PC-3 (cell line): ENCODE measurements around the gene UNC13C. TPM values are rescaled to one million over a fixed set of nuclear protein-coding genes. Genes with fewer than 3 reads are reported as not detected.

Source experiments
- ATAC-seq: fragments of 200-7000 bp; cut with Tn5 transposase; 2 replicates; pipeline ENCODE4 v1.9.1; 2020; ENCODE audit warnings: mild to moderate bottlenecking, moderate library complexity
- BruUV-seq: library from RNA; stranded (reverse); fragments of 400-500 nt; replicated peaks from 2 replicates; lab custom pipeline; 2021; lab: Mats Ljungman, UMichigan
- CTCF ChIA-PET: fragments of 300-600 bp; sonication (Branson Sonifier 250); formaldehyde crosslinking; loops from one replicate; lab custom pipeline; 2022; ENCODE audit warnings: antibody characterized with exemption; lab: Charles Lee
- POLR2A ChIA-PET: fragments of 300-600 bp; sonication (Branson Sonifier 250); formaldehyde crosslinking; loops from one replicate; lab custom pipeline; 2022; ENCODE audit warnings: antibody characterized with exemption; ENCODE audit not compliant: unreplicated experiment; lab: Charles Lee
- DNase-seq: peaks from one replicate; pipeline ENCODE4 v3.0.0-alpha.2; 2015
- H2AFZ ChIP-seq: fragments of 300-600 bp; sonication (generic); 2 replicates; pipeline ENCODE4 v1.6.0; 2016; ENCODE audit warnings: antibody characterized with exemption, low read length
- H3F3A ChIP-seq: fragments of 300-600 bp; sonication (generic); one replicate; pipeline ENCODE4 v1.6.0; 2017; ENCODE audit warnings: antibody characterized with exemption, low read length, control low read depth, mild to moderate bottlenecking; ENCODE audit not compliant: unreplicated experiment
- H3K27ac ChIP-seq: fragments of 300-600 bp; sonication (generic); 2 replicates; pipeline ENCODE4 v1.5.1; 2016; ENCODE audit warnings: mild to moderate bottlenecking, low read length
- H3K27me3 ChIP-seq: fragments of 300-600 bp; sonication (generic); 2 replicates; pipeline ENCODE4 v1.6.1; 2016; ENCODE audit warnings: low read length, mixed read lengths
- H3K36me3 ChIP-seq: fragments of 300-600 bp; sonication (generic); 2 replicates; pipeline ENCODE4 v1.6.1; 2016; ENCODE audit warnings: low read depth, mixed run types, low read length, mixed read lengths
- H3K4me1 ChIP-seq: fragments of 300-600 bp; sonication (generic); 2 replicates; pipeline ENCODE4 v1.5.1; 2016; ENCODE audit warnings: low read length; ENCODE audit not compliant: insufficient read depth
- H3K4me2 ChIP-seq: fragments of 300-600 bp; sonication (generic); 2 replicates; pipeline ENCODE4 v1.6.0; 2016; ENCODE audit warnings: low read length
- H3K4me3 ChIP-seq: fragments of 300-600 bp; sonication (generic); 2 replicates; pipeline ENCODE4 v1.5.1; 2016; ENCODE audit warnings: mild to moderate bottlenecking, low read length, mixed read lengths
- H3K79me2 ChIP-seq: fragments of 300-600 bp; sonication (generic); 2 replicates; pipeline ENCODE4 v1.6.1; 2017; ENCODE audit warnings: low read length, mixed read lengths
- H3K9ac ChIP-seq: fragments of 300-600 bp; sonication (generic); 2 replicates; pipeline ENCODE4 v1.6.0; 2016; ENCODE audit warnings: mild to moderate bottlenecking, low read length
- H3K9me2 ChIP-seq: fragments of 300-600 bp; sonication (generic); replicated peaks from 2 replicates; pipeline ENCODE4 v1.6.1; 2016; ENCODE audit warnings: mixed run types, low read length, mixed read lengths
- H3K9me3 ChIP-seq: fragments of 300-600 bp; sonication (generic); 2 replicates; pipeline ENCODE4 v1.6.1; 2016; ENCODE audit warnings: low read length, mixed read lengths
- H4K20me1 ChIP-seq: fragments of 300-600 bp; sonication (generic); 2 replicates; pipeline ENCODE4 v1.6.1; 2016; ENCODE audit warnings: low read length, mixed read lengths
- CTCF ChIP-seq: fragments of 300-600 bp; sonication (generic); conservative IDR thresholded peaks from 2 replicates; pipeline ENCODE4 v1.5.1; 2017; ENCODE audit warnings: antibody characterized with exemption, low read depth, mild to moderate bottlenecking, low read length
- EZH2 ChIP-seq: fragments of 300-600 bp; sonication (generic); IDR thresholded peaks from one replicate; pipeline ENCODE4 v1.6.1; 2017; ENCODE audit warnings: antibody characterized with exemption, mild to moderate bottlenecking, low read length; ENCODE audit not compliant: unreplicated experiment
- EZH2phosphoT487 ChIP-seq: fragments of 300-600 bp; sonication (generic); IDR thresholded peaks from 2 replicates; pipeline ENCODE4 v1.6.1; 2018; ENCODE audit warnings: mild to moderate bottlenecking, antibody characterized with exemption, low read length, borderline replicate concordance
- intact Hi-C: fragments of 100-400 bp; cut with micrococcal nuclease; formaldehyde crosslinking; loops from 2 replicates; pipeline ENCODE4 v1.9.0; 2023
- total RNA-seq: library from RNA; depleted of rRNA; stranded (reverse); fragments of >200 nt; gene quantifications from 2 replicates; pipeline ENCODE4 v1.2.3, GENCODE V29; 2014

The UNC13C gene
- total RNA-seq, 1 experiment from 2014 or later: not detected

GRCh38 chr15:54307926-54308325, 329.7 kb downstream of the UNC13C start:
- intact Hi-C loops: no loop called here
- H3K4me2 ChIP-seq: no peak overlapping the region
- H3F3A ChIP-seq: no peaks in the 10 kb centered on the region
- no peak for DNase-seq
- no TSS peak for BruUV-seq
- no peaks in the 10 kb centered on the region for H4K20me1 ChIP-seq
- H3K36me3 ChIP-seq: no peaks in the 10 kb centered on the region
- no peak overlapping the region for H3K4me3 ChIP-seq
- POLR2A ChIA-PET: no interaction called here
- no peaks in the 10 kb centered on the region for H3K79me2 ChIP-seq
- H3K9me2 ChIP-seq: no peaks in the 10 kb centered on the region
- CTCF ChIA-PET: no interaction called here
- no peak overlapping the region for H3K27ac ChIP-seq
- H3K9ac ChIP-seq: no peak overlapping the region
- no peak overlapping the region for H2AFZ ChIP-seq
- no peaks in the 10 kb centered on the region for H3K4me1 ChIP-seq
- no peaks in the 10 kb centered on the region for H3K27me3 ChIP-seq
- no peaks in the 10 kb centered on the region for H3K9me3 ChIP-seq
- TF ChIP-seq EZH2 (no peak), EZH2phosphoT487 (no peak), CTCF (no peak)
- no peak for ATAC-seq

GRCh38 chr15:54312528-54312927, 334.3 kb downstream of the UNC13C start:
- no peaks in the 10 kb centered on the region for H3K79me2 ChIP-seq

GRCh38 chr15:54321426-54321825, 343.2 kb downstream of the UNC13C start:
- Histone ChIP-seq H3K9ac (no peak overlapping the region), H3K4me2 (no peak overlapping the region), H3K9me3 (no peaks in the 10 kb centered on the region), H2AFZ (no peak overlapping the region), H4K20me1 (no peaks in the 10 kb centered on the region), H3F3A (no peaks in the 10 kb centered on the region), H3K9me2 (no peaks in the 10 kb centered on the region), H3K36me3 (no peaks in the 10 kb centered on the region), H3K79me2 (no peaks in the 10 kb centered on the region), H3K4me1 (no peaks in the 10 kb centered on the region), H3K27ac (no peak overlapping the region), H3K4me3 (no peak overlapping the region), H3K27me3 (no peaks in the 10 kb centered on the region)
- TF ChIP-seq CTCF (no peak), EZH2 (no peak), EZH2phosphoT487 (no peak)
- ATAC-seq (no peak), DNase-seq (no peak)
- intact Hi-C loops: no loop called here
- ChIA-PET CTCF (no interaction called here), POLR2A (no interaction called here)
- no TSS peak for BruUV-seq

More at GRCh38 chr15:54312528-54312927, 334.3 kb downstream of the UNC13C start:
- ChIA-PET CTCF (no interaction called here), POLR2A (no interaction called here)
- H3K27ac ChIP-seq: no peak overlapping the region
- H3K9ac ChIP-seq: no peak overlapping the region
- intact Hi-C loops: no loop called here
- no peak overlapping the region for H2AFZ ChIP-seq
- H3K4me1 ChIP-seq: no peaks in the 10 kb centered on the region
- no peaks in the 10 kb centered on the region for H3K36me3 ChIP-seq
- no peak overlapping the region for H3K4me2 ChIP-seq
- H3K27me3 ChIP-seq: no peaks in the 10 kb centered on the region
- H3K9me3 ChIP-seq: no peaks in the 10 kb centered on the region
- ATAC-seq: no peak
- no peaks in the 10 kb centered on the region for H4K20me1 ChIP-seq
- no peaks in the 10 kb centered on the region for H3F3A ChIP-seq
- no peak for DNase-seq
- H3K4me3 ChIP-seq: no peak overlapping the region
- TF ChIP-seq CTCF (no peak), EZH2 (no peak), EZH2phosphoT487 (no peak)
- no TSS peak for BruUV-seq
- no peaks in the 10 kb centered on the region for H3K9me2 ChIP-seq
